Measurements from ENCODE around the gene OTOL1. TPM values are rescaled to one million over a fixed set of nuclear protein-coding genes. Genes with fewer than 3 reads are reported as not detected.
"Not testable (repeated sequence)": the region's sequence is repeated elsewhere in the genome, so short reads cannot be mapped to it uniquely, and the experiment has no call there.

Gene OTOL1
- not detected for polyA plus RNA-seq (2013, experiment 1 of 2; ENCODE audit: insufficient read length)
- polyA plus RNA-seq (2013, experiment 2 of 2; ENCODE audit: insufficient read length): not detected

DNA sequence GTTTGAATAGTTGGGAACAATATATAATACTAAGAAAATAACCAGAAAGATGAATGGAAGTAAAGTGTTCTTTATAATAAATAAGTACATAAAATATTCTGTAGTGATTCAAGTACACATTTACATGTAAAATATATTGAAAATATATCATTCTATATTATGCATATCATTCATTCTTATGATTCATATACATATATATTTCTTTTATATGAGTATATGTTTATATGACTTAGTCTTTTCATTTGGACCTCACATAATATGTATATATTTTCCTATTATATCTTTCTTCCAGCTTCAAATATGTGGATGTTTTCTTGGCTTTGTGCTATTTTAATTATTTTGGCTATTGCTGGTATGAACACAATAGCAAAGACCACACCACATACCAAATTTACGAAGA lies at the start of gene OTOL1:
OTOL1 (plus strand) TSS at position 301 of the 400 bp plus-strand sequence; CDS start at position 301, 0 bp downstream.
- DNase-seq: no peak

DNA sequence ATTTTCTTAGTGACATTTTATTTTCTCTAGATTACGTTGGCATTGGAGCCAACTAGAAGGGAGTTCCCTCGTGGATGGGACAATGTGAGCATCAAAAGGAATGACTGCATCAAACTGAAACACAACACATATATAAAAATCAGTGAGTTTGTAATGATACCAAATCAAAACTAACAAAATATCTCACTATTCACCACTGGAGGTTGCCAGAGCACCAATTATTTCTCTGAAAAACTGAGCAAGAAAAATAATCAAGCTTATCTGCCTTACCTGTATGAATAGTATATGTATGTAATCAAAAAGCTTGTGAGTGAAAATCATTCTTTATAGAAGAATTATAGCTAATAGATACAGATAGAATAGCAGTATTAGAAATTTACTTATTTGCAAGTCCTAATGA lies 46.8 kb upstream of the OTOL1 start:
- DNase-seq: no peak

GRCh38 chr3:161452179-161452578 lies 44.4 kb upstream of the OTOL1 start:
- no peak for DNase-seq

DNA sequence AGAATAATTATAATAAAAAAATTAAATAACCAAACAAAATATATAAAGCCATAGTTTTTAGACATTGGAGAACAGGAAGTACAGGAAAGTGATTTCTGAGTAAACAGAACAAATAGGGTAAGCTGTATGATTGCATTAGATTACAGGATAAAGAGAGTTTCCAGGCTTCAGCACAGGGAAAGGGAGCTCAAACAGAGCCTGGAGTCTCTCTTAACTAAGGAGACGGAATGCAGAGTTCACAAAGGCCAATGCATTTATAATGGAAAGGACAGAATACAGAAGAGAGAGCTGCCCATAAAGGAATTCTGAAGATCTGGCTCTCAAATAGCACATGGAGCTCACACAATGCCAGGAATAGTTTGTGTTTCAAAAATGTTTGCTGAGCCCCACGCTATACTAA lies 42.0 kb upstream of the OTOL1 start:
- no peak for DNase-seq

DNA sequence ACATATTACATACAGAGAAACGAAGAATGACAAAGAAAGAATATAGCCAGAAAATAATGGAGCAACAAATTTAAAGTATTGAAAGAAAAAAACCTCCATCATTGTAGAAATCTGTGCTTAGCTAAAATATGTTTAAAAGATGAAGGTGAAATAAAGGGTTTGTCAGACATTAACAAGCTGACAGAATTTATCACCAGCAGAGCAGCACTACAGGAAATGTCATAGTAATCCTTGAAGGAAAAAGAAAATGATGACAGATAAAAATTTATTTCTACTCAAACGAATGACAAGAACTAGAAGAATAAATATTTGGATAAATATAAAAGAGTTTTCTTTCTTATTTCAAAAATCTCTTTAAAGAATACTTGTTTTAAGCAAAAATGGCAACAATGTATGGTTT lies 40.6 kb upstream of the OTOL1 start:
- no peak for DNase-seq

DNA sequence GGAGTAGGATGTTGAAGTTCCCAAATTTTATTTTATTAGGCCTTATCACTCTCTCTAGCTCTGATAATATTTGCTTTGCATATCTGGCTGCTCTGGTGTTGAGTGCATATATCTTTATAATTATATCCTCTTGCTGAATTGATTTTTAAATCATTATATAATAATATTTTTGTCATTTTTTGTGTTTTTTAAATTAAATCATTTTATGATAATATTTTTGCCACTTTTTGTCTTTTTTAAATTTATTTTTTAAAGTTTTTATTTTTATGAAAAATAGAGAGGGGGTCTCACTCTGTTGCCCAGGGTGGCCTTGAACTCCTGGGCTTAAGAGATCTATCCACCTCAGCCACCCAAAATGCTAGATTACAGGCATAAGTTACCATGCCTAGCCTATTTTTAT lies 34.5 kb upstream of the OTOL1 start:
- no peak for DNase-seq

- DNase-seq: no peak
Observed at GRCh38 chr3:161471211-161471610, 25.4 kb upstream of the OTOL1 start.

DNA sequence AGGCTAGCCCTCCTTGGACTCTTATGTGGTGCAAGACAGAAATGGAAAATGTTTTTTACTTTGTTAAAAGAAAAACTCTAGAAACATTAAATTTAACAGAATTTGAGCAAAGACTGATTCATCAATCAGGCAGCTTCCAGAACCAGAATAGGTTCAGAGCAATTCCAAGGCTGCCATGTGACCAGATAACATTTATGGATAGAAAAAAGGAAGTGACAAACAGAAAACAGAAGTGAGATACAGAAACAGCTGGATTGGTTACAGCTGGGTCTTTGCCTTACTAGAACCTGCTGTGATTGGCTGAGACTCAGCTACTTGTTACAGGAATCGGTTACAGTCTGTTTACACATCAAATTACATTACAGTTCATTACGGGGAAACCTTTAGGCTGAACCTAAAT lies 22.5 kb upstream of the OTOL1 start:
- DNase-seq: no peak

DNA sequence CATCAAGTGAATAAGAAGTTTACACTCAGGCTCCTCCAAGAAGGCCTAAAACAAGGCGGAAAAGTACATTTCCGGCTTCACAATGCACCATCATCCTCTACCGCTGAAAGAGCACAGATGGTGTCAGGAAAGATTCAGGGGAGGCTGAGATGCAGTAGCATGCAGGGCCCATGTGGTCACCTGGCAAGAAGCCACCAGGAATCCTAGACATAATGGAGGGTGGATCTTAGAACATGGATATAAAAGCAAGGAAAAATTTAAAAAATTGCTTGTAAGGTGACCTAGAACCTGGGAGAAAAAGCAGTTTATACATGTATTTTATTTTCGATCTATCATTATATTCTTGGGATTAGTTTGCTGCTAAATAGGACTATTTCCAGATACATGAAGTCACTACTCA lies 21.9 kb upstream of the OTOL1 start:
- no peak for DNase-seq

DNA sequence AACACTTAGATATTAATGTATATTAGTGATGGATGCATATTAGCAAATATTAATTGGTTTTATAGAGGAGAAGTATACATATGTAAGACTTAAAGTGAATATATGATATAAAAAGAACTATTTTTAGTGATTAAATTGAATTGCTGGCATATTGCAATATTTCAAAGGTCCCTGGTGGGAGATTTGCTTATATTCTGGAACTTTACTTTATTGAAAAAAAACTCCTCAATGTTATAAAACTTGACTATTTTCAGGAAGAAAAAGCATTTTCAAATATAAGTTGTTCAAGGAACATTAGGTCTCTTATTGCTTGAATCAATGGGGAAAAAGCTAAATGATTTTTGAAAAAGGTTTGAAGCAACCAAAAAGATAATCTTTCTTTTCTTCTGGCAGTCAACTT lies 21.4 kb upstream of the OTOL1 start:
- DNase-seq: no peak

GRCh38 chr3:161475905-161476304 lies 20.7 kb upstream of the OTOL1 start:
- DNase-seq: peak; percentile 1

DNA sequence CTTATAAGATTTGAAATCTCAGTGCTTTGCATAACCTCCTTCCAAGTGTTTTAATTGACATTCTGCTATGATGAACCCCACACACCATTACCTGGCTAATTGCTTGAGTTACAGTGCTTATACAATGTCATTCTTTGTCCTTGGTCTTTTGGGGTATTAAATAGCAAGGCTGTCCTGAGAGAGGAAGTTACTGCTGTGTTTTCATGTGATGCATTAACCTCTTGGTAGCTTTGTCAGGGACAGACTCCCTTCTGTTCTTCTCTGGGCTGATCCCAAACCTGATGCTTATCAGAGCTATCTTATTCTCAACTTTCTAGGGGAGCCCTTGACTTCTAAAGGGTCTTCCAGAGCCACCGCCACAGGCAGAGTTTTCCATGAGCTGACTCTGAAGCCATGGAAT lies 12.4 kb upstream of the OTOL1 start:
- no peak for DNase-seq

DNA sequence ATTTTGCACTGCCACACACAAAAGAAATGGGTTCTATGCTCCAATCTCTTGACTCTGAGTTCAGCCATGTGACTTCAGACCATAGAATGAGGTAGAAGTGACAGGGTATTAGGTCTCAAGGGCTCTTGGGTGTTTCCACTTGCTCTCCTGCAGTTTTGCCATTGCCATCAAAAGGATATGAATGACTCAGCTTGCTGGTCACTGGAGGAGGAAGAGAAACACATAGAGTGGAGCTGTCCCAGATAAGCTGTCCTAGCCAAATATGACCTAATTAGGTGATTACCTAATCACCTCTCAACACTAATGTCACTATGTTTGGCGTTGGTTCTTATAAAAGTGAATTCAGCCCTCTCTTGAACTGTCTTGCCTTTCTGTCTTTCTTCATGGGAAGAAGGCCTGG lies 8.3 kb upstream of the OTOL1 start:
- DNase-seq: not testable (repeated sequence)

- no peak for DNase-seq
Observed at GRCh38 chr3:161489395-161489794, 7.2 kb upstream of the OTOL1 start.

DNA sequence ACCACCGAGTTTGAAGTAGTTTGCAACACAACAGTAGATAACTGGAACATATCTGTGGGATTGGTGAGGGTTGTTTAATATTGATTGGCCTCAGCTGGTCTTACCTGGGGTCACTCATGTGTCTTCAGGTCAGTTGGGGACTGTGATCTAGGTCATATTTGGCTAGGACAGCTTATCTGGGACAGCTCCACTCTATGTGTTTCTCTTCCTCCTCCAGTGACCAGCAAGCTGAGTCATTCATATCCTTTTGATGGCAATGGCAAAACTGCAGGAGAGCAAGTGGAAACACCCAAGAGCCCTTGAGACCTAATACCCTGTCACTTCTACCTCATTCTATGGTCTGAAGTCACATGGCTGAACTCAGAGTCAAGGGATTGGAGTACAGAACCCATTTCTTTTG lies 5.8 kb upstream of the OTOL1 start:
- DNase-seq: not testable (repeated sequence)

GRCh38 chr3:161498259-161498921 lies 1.8 kb downstream of the OTOL1 start:
- DNase-seq: no peak

DNA sequence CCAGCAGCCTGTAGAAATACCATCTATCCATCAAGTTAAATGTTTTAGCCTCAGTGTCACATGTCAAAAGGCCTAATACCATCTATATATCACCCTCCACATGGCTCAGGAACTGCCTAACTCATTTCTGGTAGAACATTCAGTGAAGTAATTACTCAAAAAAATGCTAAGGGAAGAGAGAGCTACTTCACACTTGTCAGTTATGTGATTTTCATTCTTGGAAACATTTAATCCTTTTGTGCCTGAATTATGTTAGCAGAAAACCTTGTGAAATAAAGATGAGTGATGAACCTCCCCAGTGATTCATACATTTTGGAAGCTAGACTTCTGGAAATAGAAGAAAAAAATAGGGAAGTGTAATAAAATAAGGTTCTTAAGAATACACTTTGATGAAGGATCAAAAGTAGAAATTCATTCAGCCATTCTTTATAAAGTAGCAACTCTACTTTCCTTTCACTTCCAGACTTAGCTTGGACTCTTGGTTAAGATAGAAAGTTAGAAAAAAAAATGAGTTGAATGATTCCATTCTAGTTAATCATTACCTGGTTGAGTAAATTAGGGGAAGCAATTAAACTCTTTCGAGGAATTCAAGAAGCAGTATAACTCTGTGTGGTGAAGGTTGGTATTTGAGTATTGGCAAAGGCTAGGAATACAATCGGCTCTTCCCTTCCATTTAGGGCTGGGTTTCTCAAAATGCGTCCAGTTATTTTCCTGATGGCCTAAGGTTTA lies 3.6 kb downstream of the OTOL1 start:
- DNase-seq: no peak

DNA sequence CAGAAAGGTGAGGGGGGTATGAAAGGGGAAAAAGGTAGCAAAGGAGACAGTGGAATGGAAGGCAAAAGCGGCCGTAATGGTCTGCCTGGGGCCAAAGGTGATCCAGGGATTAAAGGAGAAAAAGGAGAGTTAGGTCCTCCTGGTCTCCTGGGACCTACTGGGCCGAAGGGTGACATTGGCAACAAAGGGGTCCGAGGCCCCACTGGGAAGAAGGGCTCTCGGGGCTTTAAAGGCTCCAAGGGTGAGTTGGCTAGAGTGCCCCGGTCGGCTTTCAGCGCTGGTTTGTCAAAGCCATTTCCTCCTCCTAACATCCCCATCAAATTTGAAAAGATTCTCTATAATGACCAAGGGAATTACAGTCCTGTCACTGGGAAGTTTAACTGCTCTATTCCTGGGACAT lies 6.7 kb downstream of the OTOL1 start:
- DNase-seq: no peak

- DNase-seq: peak; percentile 3
Observed at GRCh38 chr3:161508852-161509477, 12.4 kb downstream of the OTOL1 start.

DNA sequence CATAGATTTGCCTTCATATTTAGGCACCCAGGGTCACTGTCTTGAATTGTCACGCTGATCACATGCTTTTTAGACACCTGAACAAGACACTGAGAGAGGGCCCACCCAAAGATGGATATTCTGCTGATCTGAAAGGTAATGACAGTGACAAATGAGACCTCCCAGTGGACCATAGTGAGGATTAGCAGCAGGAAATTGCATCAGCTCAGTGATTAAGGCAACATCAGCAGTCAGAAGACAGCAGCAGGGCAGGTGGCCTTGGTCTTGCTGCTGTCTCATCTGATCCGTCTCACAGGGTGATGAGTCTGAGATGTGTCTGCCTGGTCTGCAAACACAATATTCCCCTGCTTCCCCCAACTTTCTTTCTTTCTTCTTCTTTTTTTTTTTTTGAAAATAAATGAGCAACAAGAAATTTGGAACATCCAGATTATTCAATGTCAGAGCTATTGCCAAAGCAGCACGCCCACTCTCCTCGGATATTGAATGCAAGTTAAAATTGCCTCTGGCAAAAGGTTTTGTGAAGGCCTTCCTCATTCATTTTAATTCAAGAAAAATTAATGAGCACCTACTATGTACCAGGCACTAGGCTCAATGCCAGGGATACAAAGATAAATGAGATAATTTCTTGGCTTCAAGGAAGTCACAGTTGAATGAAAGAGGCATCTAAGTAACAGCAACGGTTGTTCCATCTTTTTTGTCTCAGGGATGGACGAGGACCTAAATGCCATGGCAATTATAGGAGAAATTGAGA lies 14.1 kb downstream of the OTOL1 start:
- no peak for DNase-seq

DNA sequence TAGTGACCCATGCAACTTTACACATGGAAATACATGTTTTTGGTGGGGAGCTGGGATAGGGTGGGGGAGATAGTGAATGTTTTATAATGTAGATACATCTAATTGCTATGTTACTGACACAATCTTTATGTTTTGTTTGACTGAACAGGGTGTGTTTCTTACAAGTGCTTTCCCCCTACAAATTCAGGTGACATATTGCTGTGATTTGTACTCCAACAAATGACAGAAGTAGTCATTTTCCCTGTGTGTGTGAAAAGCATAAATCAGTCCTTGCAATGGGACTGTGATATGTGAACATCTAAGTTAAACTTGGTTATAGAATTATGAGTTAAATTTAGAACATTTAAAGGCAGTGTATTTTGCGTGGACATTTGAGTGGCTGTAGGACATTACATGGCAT lies 27.3 kb downstream of the OTOL1 start:
- DNase-seq: no peak

GRCh38 chr3:161531930-161532329 lies 35.3 kb downstream of the OTOL1 start:
- DNase-seq: no peak

- no peak for DNase-seq
Observed at GRCh38 chr3:161540594-161540993, 44.0 kb downstream of the OTOL1 start.

Data from fibroblast of skin of scalp (primary cell).